MCF 10A (cell line): ENCODE data around the gene VPS29. TPM values are rescaled to one million over a fixed set of nuclear protein-coding genes. Genes with fewer than 3 reads are reported as not detected.

Source experiments
- BruUV-seq: library from RNA; stranded (reverse); fragments of 400-500 nt; replicated peaks from 2 replicates; lab custom pipeline; 2021; lab: Mats Ljungman, UMichigan
- CTCF ChIA-PET: fragments of 300-600 bp; sonication (Branson Sonifier 250); formaldehyde crosslinking; extraction: SDS; loops from one replicate; lab custom pipeline; 2021; ENCODE audit warnings: antibody characterized with exemption, inconsistent platforms; lab: Yijun Ruan, JAX
- POLR2A ChIA-PET: fragments of 300-600, 350-650 bp; sonication (Branson Sonifier 250); formaldehyde crosslinking; extraction: SDS; loops from one replicate; lab custom pipeline; 2020; ENCODE audit warnings: antibody characterized with exemption, inconsistent platforms; lab: Yijun Ruan, JAX
- DNase-seq: peaks from one replicate; pipeline ENCODE4 v3.0.0-alpha.2; 2018; ENCODE audit not compliant: unreplicated experiment
- H3K27ac Mint-ChIP-seq: one replicate; pipeline ENCODE4 v1.8.0; 2022; ENCODE audit warnings: mild to moderate bottlenecking, low read depth, mixed read lengths; ENCODE audit not compliant: unreplicated experiment
- H3K27me3 Mint-ChIP-seq: one replicate; pipeline ENCODE4 v1.8.0; 2022; ENCODE audit warnings: mixed read lengths; ENCODE audit not compliant: insufficient read depth, unreplicated experiment
- H3K36me3 Mint-ChIP-seq: one replicate; pipeline ENCODE4 v1.8.0; 2022; ENCODE audit warnings: mild to moderate bottlenecking, moderate library complexity, mixed read lengths; ENCODE audit not compliant: insufficient read depth, unreplicated experiment
- H3K4me1 Mint-ChIP-seq: one replicate; pipeline ENCODE4 v1.8.0; 2022; ENCODE audit warnings: mixed read lengths; ENCODE audit not compliant: insufficient read depth, unreplicated experiment
- H3K4me3 Mint-ChIP-seq: one replicate; pipeline ENCODE4 v1.8.0; 2022; ENCODE audit warnings: mild to moderate bottlenecking, moderate library complexity, mixed read lengths; ENCODE audit not compliant: unreplicated experiment
- H3K9me3 Mint-ChIP-seq: one replicate; pipeline ENCODE4 v1.8.0; 2022; ENCODE audit warnings: mixed read lengths; ENCODE audit not compliant: unreplicated experiment
- CTCF ChIP-seq: fragments of 200-600 bp; IDR thresholded peaks from one replicate; pipeline ENCODE4 v1.8.0; 2022; ENCODE audit warnings: antibody characterized with exemption, mild to moderate bottlenecking; ENCODE audit not compliant: unreplicated experiment
- intact Hi-C: fragments of 100-400 bp; cut with micrococcal nuclease; formaldehyde crosslinking; loops from 2 replicates; pipeline ENCODE4 v1.14.1; 2022
- total RNA-seq: library from RNA; stranded (reverse); gene quantifications from 2 replicates; pipeline ENCODE4 v1.2.3, GENCODE V29; 2022

The VPS29 gene
- total RNA-seq, 1 experiment from 2014 or later, result 131 TPM

GRCh38 chr12:110505332-110505731 is 3.4 kb upstream of the VPS29 start:
- no peak overlapping the region for H3K27ac Mint-ChIP-seq
- intact Hi-C loops, result no loop called here
- peaks cover 10% of the 10 kb centered on the region for H3K36me3 Mint-ChIP-seq
- ChIA-PET POLR2A (interaction anchor here (0.6 to 0.7 kb wide), 3 partner anchors 37 to 120 kb away, joined by 3 read pairs; partner anchors contain the start of gene GPN3), CTCF (interaction anchor here (1.2 to 1.6 kb wide), 2 partner anchors 95 to 97 kb away, joined by 3 to 12 read pairs; no protein-coding TSS in a partner anchor)
- BruUV-seq, result no TSS peak
- TF ChIP-seq CTCF, result no peak
- peaks cover 6% of the 10 kb centered on the region for H3K4me1 Mint-ChIP-seq
- no peak overlapping the region for H3K4me3 Mint-ChIP-seq
- H3K9me3 Mint-ChIP-seq, result no peaks in the 10 kb centered on the region
- DNase-seq, result no peak
- no peaks in the 10 kb centered on the region for H3K27me3 Mint-ChIP-seq

- Mint-ChIP-seq H3K4me1 (peaks cover 14% of the 10 kb centered on the region), H3K9me3 (no peaks in the 10 kb centered on the region), H3K27ac (no peak overlapping the region), H3K36me3 (peaks cover 10% of the 10 kb centered on the region), H3K27me3 (no peaks in the 10 kb centered on the region), H3K4me3 (no peak overlapping the region)
- no peak for TF ChIP-seq CTCF
- ChIA-PET CTCF (interaction anchor here (1.2 to 4.9 kb wide), 4 partner anchors 9 to 98 kb away, joined by 4 to 45 read pairs (median 10); partner anchors contain the start of gene FAM216A), POLR2A (interaction anchor here (0.6 to 2.6 kb wide), 7 partner anchors 11 to 1614 kb away, joined by 3 to 18 read pairs (median 3); partner anchors contain the start of genes FAM216A and GPN3)
- no TSS peak for BruUV-seq
- intact Hi-C loops, result loop anchor here (5.0 kb wide), 1 partner anchor 239 kb away; the partner anchor contains the start of gene PPP1CC
- no peak for DNase-seq
Measured at GRCh38 chr12:110503432-110503831, 1.5 kb upstream of the VPS29 start.

GRCh38 chr12:110501399-110501751 is 536 bp downstream of the VPS29 start:
- no peaks in the 10 kb centered on the region for H3K9me3 Mint-ChIP-seq
- intact Hi-C loops, result loop anchor here (5.0 kb wide), 1 partner anchor 241 kb away; the partner anchor contains the start of gene PPP1CC
- H3K36me3 Mint-ChIP-seq, result peaks cover 19% of the 10 kb centered on the region
- TSS peak; percentile 47 for BruUV-seq
- CTCF ChIA-PET, result interaction anchor here (0.6 to 4.9 kb wide), 5 partner anchors 11 to 1499 kb away, joined by 3 to 45 read pairs (median 5); partner anchors contain the start of gene GPN3
- H3K27ac Mint-ChIP-seq, result peak overlapping the region; percentile 96
- peak overlapping the region; percentile 92 for H3K4me3 Mint-ChIP-seq
- H3K4me1 Mint-ChIP-seq, result peaks cover 14% of the 10 kb centered on the region
- POLR2A ChIA-PET, result interaction anchor here (0.7 to 5.9 kb wide), 25 partner anchors 9 to 502 kb away, joined by 3 to 117 read pairs (median 8); partner anchors contain the start of genes ANKRD13A, ARPC3, FAM216A and GPN3
- H3K27me3 Mint-ChIP-seq, result no peaks in the 10 kb centered on the region
- no peak for TF ChIP-seq CTCF
- peak; percentile 80 for DNase-seq

- BruUV-seq, result no TSS peak
- Mint-ChIP-seq H3K36me3 (peaks cover 40% of the 10 kb centered on the region), H3K27ac (peak overlapping the region; percentile 59), H3K9me3 (no peaks in the 10 kb centered on the region), H3K4me1 (peaks cover 14% of the 10 kb centered on the region), H3K27me3 (no peaks in the 10 kb centered on the region), H3K4me3 (peak overlapping the region; percentile 92)
- peak; percentile 70 for DNase-seq
- intact Hi-C loops, result no loop called here
- POLR2A ChIA-PET, result interaction anchor here (0.6 to 5.9 kb wide), 15 partner anchors 10 to 375 kb away, joined by 3 to 117 read pairs (median 4); partner anchors contain the start of genes ARPC3, FAM216A, GPN3 and IFT81
- no peak for TF ChIP-seq CTCF
- CTCF ChIA-PET, result interaction anchor here (0.7 to 2.2 kb wide), 4 partner anchors 11 to 103 kb away, joined by 3 to 7 read pairs (median 4); partner anchors contain the start of genes ARPC3, FAM216A and GPN3
Measured at GRCh38 chr12:110498984-110499706, 2.8 kb downstream of the VPS29 start.
